Breast epithelium (tissue), 4 donors: ENCODE results near the gene MAP4. TPM values are rescaled to one million over a fixed set of nuclear protein-coding genes. Genes with fewer than 3 reads are reported as not detected.
A peak's percentile ranks its signal among the peaks of the same experiment; 100 is the strongest.

Experiments
- DNase-seq, 2 donors: peaks; one replicate each; pipeline ENCODE4 v3.0.0-alpha.2; 2019; ENCODE audit warnings: low spot score in 2 of 2
- H3K27ac ChIP-seq, 2 donors: fragments of 200-600 bp; sonication (generic) in 1 of 2; one replicate each; pipeline ENCODE4 v1.5.1; 2016 to 2019; ENCODE audit warnings: mild to moderate bottlenecking in 1 of 2
- H3K27me3 ChIP-seq, 2 donors: fragments of 200-600 bp; sonication (generic) in 1 of 2; one replicate each; pipeline versions ENCODE4 v1.5.1 to v1.6.0; 2017 to 2019; ENCODE audit warnings: control low read depth in 1 of 2, mild to moderate bottlenecking in 1 of 2
- H3K36me3 ChIP-seq: fragments of 200-600 bp; one replicate; pipeline ENCODE4 v1.5.1; 2019
- H3K4me1 ChIP-seq, 2 donors: fragments of 200-600 bp; sonication (generic); one replicate each; pipeline ENCODE4 v1.5.1; 2016 to 2019; ENCODE audit warnings: control low read depth in 1 of 2
- H3K4me3 ChIP-seq, 3 donors: fragments of 200-600 bp; sonication (generic); 1 replicate in 2 of 3; 2 replicates in 1 of 3; pipeline ENCODE4 v1.5.1; 2016 to 2019; ENCODE audit warnings: mild to moderate bottlenecking in 3 of 3, moderate library complexity in 2 of 3
- H3K9me3 ChIP-seq, 2 donors: fragments of 200-600 bp; sonication (generic) in 1 of 2; one replicate each; pipeline ENCODE4 v1.5.1; 2016 to 2019; ENCODE audit warnings: control low read depth in 1 of 2
- POLR2A ChIP-seq: fragments of 450-650 bp; IDR thresholded peaks from one replicate; pipeline ENCODE4 v1.6.1; 2016; ENCODE audit warnings: antibody characterized with exemption, mild to moderate bottlenecking, moderate library complexity
- POLR2AphosphoS5 ChIP-seq, 3 donors: sonication (generic); formaldehyde crosslinking; IDR thresholded peaks; one replicate each; pipeline ENCODE4 v1.6.1; 2017; ENCODE audit warnings: antibody characterized with exemption in 3 of 3
- intact Hi-C: fragments of 100-400 bp; cut with DNase I; formaldehyde crosslinking; loops from one replicate; pipeline ENCODE4 v1.15.1; 2023; ENCODE audit warnings: low total_unique reads
- total RNA-seq, 3 donors: library from RNA; depleted of rRNA; stranded (reverse); fragments of >200 nt; gene quantifications; one replicate each; pipeline ENCODE4 v1.1.0, GENCODE V29; 2016
- TF ChIP-seq, protein P1 (sequence below), 3 donors: fragments of 450-650 bp; IDR thresholded peaks; one replicate each; pipeline ENCODE4 v1.5.1; 2016 to 2017; ENCODE audit warnings: antibody characterized with exemption in 3 of 3, mild to moderate bottlenecking in 3 of 3, moderate library complexity in 3 of 3

Gene MAP4
- total RNA-seq, 3 donors from 2014 or later: 72.0 to 167 (median 99.0) TPM

DNA sequence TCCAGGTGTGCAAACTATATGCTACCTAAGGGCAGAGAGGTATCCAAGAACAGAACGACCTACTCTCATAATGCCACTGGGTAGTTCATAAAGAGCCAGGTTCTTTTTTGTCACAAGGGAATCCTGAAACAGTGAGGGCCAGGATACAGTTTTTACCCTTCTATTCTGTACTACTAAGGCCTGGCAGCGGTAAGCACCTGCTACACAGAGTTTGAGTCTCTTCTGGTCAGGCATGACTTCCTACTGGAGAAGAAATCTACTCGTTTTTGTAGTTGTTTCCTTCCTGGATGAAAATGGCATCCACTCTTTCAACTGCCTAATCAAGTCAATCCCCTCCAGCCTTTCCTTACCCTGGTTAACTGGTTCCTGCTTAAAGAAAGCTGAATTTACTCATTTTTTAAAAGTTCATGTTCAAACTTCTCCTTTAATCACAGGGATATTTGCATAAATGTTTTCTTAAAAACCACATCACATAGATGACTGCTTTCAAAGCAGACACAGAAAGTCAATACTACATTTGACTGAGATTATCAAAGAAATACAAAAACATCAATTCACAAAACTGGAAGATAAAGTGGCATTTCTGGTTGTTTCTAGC is 40.0 kb downstream of the MAP4 start:
- intact Hi-C loops: loop anchor here (2.0 kb wide), 1 partner anchor 77 kb away; no protein-coding TSS in a partner anchor
- Histone ChIP-seq H3K36me3 (no peaks in the 10 kb centered on the region), H3K4me3 (no peak overlapping the region), H3K27ac (no peak overlapping the region), H3K4me1 (no peaks in the 10 kb centered on the region), H3K9me3 (no peaks in the 10 kb centered on the region), H3K27me3 (no peaks in the 10 kb centered on the region)
- DNase-seq: no peak
- TF ChIP-seq, protein P1, sequence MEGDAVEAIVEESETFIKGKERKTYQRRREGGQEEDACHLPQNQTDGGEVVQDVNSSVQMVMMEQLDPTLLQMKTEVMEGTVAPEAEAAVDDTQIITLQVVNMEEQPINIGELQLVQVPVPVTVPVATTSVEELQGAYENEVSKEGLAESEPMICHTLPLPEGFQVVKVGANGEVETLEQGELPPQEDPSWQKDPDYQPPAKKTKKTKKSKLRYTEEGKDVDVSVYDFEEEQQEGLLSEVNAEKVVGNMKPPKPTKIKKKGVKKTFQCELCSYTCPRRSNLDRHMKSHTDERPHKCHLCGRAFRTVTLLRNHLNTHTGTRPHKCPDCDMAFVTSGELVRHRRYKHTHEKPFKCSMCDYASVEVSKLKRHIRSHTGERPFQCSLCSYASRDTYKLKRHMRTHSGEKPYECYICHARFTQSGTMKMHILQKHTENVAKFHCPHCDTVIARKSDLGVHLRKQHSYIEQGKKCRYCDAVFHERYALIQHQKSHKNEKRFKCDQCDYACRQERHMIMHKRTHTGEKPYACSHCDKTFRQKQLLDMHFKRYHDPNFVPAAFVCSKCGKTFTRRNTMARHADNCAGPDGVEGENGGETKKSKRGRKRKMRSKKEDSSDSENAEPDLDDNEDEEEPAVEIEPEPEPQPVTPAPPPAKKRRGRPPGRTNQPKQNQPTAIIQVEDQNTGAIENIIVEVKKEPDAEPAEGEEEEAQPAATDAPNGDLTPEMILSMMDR (IDR thresholded peaks at IDR 0.05): no peak
- TF ChIP-seq POLR2AphosphoS5 (IDR thresholded peaks at IDR 0.05) (no peak), POLR2A (no peak)

DNA sequence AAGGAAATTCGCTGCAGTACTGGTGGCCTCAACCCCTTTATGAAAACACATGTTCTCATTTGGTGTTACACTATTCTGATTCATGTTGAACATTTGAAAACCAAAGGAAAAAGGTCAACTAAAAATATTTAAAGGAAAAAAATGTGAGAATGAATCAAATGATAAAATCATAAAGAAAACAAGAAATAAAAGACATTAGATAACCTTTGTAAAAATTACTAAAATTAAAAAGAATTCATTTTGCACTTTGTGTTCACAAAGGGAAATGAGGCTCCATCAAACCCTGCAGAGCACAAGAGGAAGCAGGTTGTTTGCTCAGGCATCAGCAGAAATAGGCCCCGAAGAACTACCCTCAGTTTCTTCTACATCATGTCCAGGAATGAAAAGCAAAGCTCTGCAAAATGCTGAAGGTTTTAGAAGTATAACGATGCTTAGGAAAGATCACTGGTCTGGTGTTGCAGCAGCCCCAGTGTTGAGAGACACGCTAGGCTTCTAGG is 41.2 kb downstream of the MAP4 start:
- Histone ChIP-seq H3K36me3 (no peaks in the 10 kb centered on the region), H3K27me3 (no peaks in the 10 kb centered on the region), H3K4me3 (no peak overlapping the region), H3K4me1 (no peaks in the 10 kb centered on the region), H3K9me3 (no peaks in the 10 kb centered on the region), H3K27ac (no peak overlapping the region)
- no peak for DNase-seq
- intact Hi-C loops: no loop called here
- TF ChIP-seq, protein P1 (IDR thresholded peaks at IDR 0.05): no peak
- TF ChIP-seq POLR2AphosphoS5 (IDR thresholded peaks at IDR 0.05) (no peak), POLR2A (no peak)

DNA sequence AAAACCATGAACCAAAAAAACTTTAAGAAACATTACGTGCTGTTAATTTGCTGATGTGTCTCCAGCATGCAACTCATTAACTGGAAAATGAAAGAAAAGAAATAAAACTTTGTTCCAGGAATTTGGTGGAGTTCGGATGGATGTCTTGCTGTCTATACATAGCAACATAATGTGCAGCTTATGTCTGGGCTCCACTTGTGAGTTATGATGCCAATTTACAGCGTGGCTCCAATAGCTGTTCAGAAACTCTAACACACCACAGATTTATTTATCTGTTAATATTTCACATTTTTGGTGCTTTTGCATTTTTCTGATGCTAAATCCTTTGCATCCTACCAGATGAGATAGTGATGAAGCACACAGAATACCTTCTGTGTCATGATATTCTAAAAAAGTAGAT is 45.1 kb downstream of the MAP4 start:
- no peaks in the 10 kb centered on the region for H3K36me3 ChIP-seq
- H3K4me1 ChIP-seq: no peaks in the 10 kb centered on the region
- no peak for DNase-seq
- TF ChIP-seq POLR2AphosphoS5 (IDR thresholded peaks at IDR 0.05): no peak
- no peak for TF ChIP-seq POLR2A
- TF ChIP-seq, protein P1 (IDR thresholded peaks at IDR 0.05): no peak
- no peak overlapping the region for H3K4me3 ChIP-seq
- no peaks in the 10 kb centered on the region for H3K27me3 ChIP-seq
- no peaks in the 10 kb centered on the region for H3K9me3 ChIP-seq
- no peak overlapping the region for H3K27ac ChIP-seq
- intact Hi-C loops: no loop called here

DNA sequence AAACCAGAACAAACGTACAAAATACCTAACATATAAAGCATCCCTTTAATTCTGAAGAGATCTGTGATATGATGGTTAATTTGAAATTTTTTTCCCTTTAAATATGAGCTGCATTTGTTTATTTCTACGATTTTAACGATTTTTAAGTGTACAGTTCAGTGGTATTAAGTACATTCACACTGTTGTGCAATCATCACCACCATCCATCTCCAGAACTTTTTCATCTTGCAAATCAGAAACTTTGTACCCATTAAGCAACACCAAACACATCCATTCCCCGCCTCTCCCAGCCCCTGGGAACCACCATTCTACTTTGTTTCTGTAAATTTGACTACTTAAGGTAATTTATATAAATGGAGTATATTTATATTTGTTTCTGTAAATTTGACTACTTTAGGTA is 51.5 kb downstream of the MAP4 start:
- no peak for DNase-seq
- Histone ChIP-seq H3K9me3 (no peaks in the 10 kb centered on the region), H3K27ac (no peak overlapping the region), H3K27me3 (no peaks in the 10 kb centered on the region), H3K36me3 (no peaks in the 10 kb centered on the region), H3K4me1 (peaks cover 0 to 4% of the 10 kb centered on the region in 2 donors), H3K4me3 (no peak overlapping the region)
- TF ChIP-seq POLR2A (no peak), POLR2AphosphoS5 (IDR thresholded peaks at IDR 0.05) (no peak)
- TF ChIP-seq, protein P1 (IDR thresholded peaks at IDR 0.05): no peak
- intact Hi-C loops: no loop called here

- H3K4me1 ChIP-seq: peaks cover 0 to 4% of the 10 kb centered on the region in 2 donors
- DNase-seq: peak in 1 of 2 donors; percentile 19
- no peaks in the 10 kb centered on the region for H3K9me3 ChIP-seq
- TF ChIP-seq POLR2A (no peak), POLR2AphosphoS5 (IDR thresholded peaks at IDR 0.05) (no peak)
- intact Hi-C loops: no loop called here
- no peaks in the 10 kb centered on the region for H3K36me3 ChIP-seq
- H3K4me3 ChIP-seq: no peak overlapping the region
- H3K27ac ChIP-seq: peak overlapping the region; percentile 41 to 64
- H3K27me3 ChIP-seq: no peaks in the 10 kb centered on the region
These were observed 54.2 kb downstream of the MAP4 start for GRCh38 chr3:47961815-47962606.
